HUES6 (cell line): ENCODE measurements around the gene IQGAP1.
"Not testable (repeated sequence)": the region's sequence is repeated elsewhere in the genome, so short reads cannot be mapped to it uniquely, and the experiment has no call there.

Experiments used
- H3K27ac ChIP-seq: 2 replicates; pipeline ENCODE4 v1.7.0; 2013; ENCODE audit warnings: low read depth, mild to moderate bottlenecking, low read length, inconsistent platforms
- H3K27me3 ChIP-seq: 2 replicates; pipeline ENCODE4 v1.6.1; 2013; ENCODE audit warnings: low read length; ENCODE audit not compliant: control insufficient read depth, insufficient read depth
- H3K36me3 ChIP-seq: 2 replicates; pipeline ENCODE4 v1.6.1; 2013; ENCODE audit warnings: low read length; ENCODE audit not compliant: control insufficient read depth, insufficient read depth
- H3K4me1 ChIP-seq: 2 replicates; pipeline ENCODE4 v1.6.1; 2013; ENCODE audit warnings: low read length; ENCODE audit not compliant: control insufficient read depth, insufficient read depth
- H3K4me3 ChIP-seq: 2 replicates; pipeline ENCODE4 v1.5.1; 2013; ENCODE audit warnings: low read depth, low read length
- H3K9ac ChIP-seq: one replicate; pipeline ENCODE4 v1.6.1; 2013; ENCODE audit warnings: mild to moderate bottlenecking, low read length
- H3K9me3 ChIP-seq: 2 replicates; pipeline ENCODE4 v1.6.1; 2013; ENCODE audit warnings: low read depth, low read length; ENCODE audit not compliant: control insufficient read depth, insufficient read depth

IQGAP1 gene

GRCh38 chr15:90489514-90489913 is 101.5 kb downstream of the IQGAP1 start:
- Histone ChIP-seq H3K4me3 (no peak overlapping the region), H3K9me3 (no peaks in the 10 kb centered on the region), H3K4me1 (no peaks in the 10 kb centered on the region), H3K27me3 (no peaks in the 10 kb centered on the region), H3K27ac (no peak overlapping the region), H3K9ac (no peak overlapping the region), H3K36me3 (peaks cover 94% of the 10 kb centered on the region)

- H3K27me3 ChIP-seq, result no peaks in the 10 kb centered on the region
- peaks cover 94% of the 10 kb centered on the region for H3K36me3 ChIP-seq
- no peaks in the 10 kb centered on the region for H3K4me1 ChIP-seq
- H3K9me3 ChIP-seq, result no peaks in the 10 kb centered on the region
- no peak overlapping the region for H3K27ac ChIP-seq
- H3K4me3 ChIP-seq, result no peak overlapping the region
- no peak overlapping the region for H3K9ac ChIP-seq
Measured at GRCh38 chr15:90489944-90490343, 101.9 kb downstream of the IQGAP1 start.

GRCh38 chr15:90493647-90494046 is 105.6 kb downstream of the IQGAP1 start:
- Histone ChIP-seq H3K36me3 (peaks cover 89% of the 10 kb centered on the region), H3K9ac (no peak overlapping the region), H3K27ac (no peak overlapping the region), H3K27me3 (no peaks in the 10 kb centered on the region), H3K9me3 (no peaks in the 10 kb centered on the region), H3K4me1 (no peaks in the 10 kb centered on the region), H3K4me3 (no peak overlapping the region)

- no peak overlapping the region for H3K4me3 ChIP-seq
- H3K36me3 ChIP-seq, result peaks cover 88% of the 10 kb centered on the region
- H3K9me3 ChIP-seq, result no peaks in the 10 kb centered on the region
- no peaks in the 10 kb centered on the region for H3K27me3 ChIP-seq
- no peak overlapping the region for H3K27ac ChIP-seq
- H3K9ac ChIP-seq, result no peak overlapping the region
- no peaks in the 10 kb centered on the region for H3K4me1 ChIP-seq
Measured at GRCh38 chr15:90495067-90495466, 107.0 kb downstream of the IQGAP1 start.

- peaks cover 84% of the 10 kb centered on the region for H3K36me3 ChIP-seq
- H3K9ac ChIP-seq, result no peak overlapping the region
- no peaks in the 10 kb centered on the region for H3K9me3 ChIP-seq
- H3K4me1 ChIP-seq, result no peaks in the 10 kb centered on the region
- H3K27me3 ChIP-seq, result no peaks in the 10 kb centered on the region
- no peak overlapping the region for H3K27ac ChIP-seq
- H3K4me3 ChIP-seq, result no peak overlapping the region
Measured at GRCh38 chr15:90496791-90497190, 108.7 kb downstream of the IQGAP1 start.

- H3K27ac ChIP-seq, result no peak overlapping the region
- H3K4me3 ChIP-seq, result no peak overlapping the region
- no peaks in the 10 kb centered on the region for H3K27me3 ChIP-seq
- no peaks in the 10 kb centered on the region for H3K4me1 ChIP-seq
- no peaks in the 10 kb centered on the region for H3K9me3 ChIP-seq
- H3K9ac ChIP-seq, result no peak overlapping the region
- H3K36me3 ChIP-seq, result peaks cover 84% of the 10 kb centered on the region
Measured at GRCh38 chr15:90497376-90497775, 109.3 kb downstream of the IQGAP1 start.

GRCh38 chr15:90497912-90498311 is 109.9 kb downstream of the IQGAP1 start:
- Histone ChIP-seq H3K4me1 (no peaks in the 10 kb centered on the region), H3K27me3 (no peaks in the 10 kb centered on the region), H3K27ac (no peak overlapping the region), H3K9me3 (no peaks in the 10 kb centered on the region), H3K9ac (no peak overlapping the region), H3K36me3 (peaks cover 79% of the 10 kb centered on the region), H3K4me3 (no peak overlapping the region)

- H3K4me1 ChIP-seq, result no peaks in the 10 kb centered on the region
- H3K9ac ChIP-seq, result no peak overlapping the region
- H3K9me3 ChIP-seq, result no peaks in the 10 kb centered on the region
- H3K4me3 ChIP-seq, result no peak overlapping the region
- H3K27me3 ChIP-seq, result no peaks in the 10 kb centered on the region
- H3K27ac ChIP-seq, result no peak overlapping the region
- peaks cover 57% of the 10 kb centered on the region for H3K36me3 ChIP-seq
Measured at GRCh38 chr15:90500171-90500570, 112.1 kb downstream of the IQGAP1 start.

- H3K36me3 ChIP-seq, result peaks cover 48% of the 10 kb centered on the region
- no peaks in the 10 kb centered on the region for H3K27me3 ChIP-seq
- H3K4me3 ChIP-seq, result no peak overlapping the region
- H3K9me3 ChIP-seq, result no peaks in the 10 kb centered on the region
- H3K27ac ChIP-seq, result no peak overlapping the region
- H3K9ac ChIP-seq, result no peak overlapping the region
- H3K4me1 ChIP-seq, result no peaks in the 10 kb centered on the region
Measured at GRCh38 chr15:90501898-90502297, 113.9 kb downstream of the IQGAP1 start.

GRCh38 chr15:90510781-90511180 is 122.7 kb downstream of the IQGAP1 start:
- H3K9ac ChIP-seq, H3K4me1 ChIP-seq, H3K36me3 ChIP-seq: not testable (repeated sequence)

GRCh38 chr15:90511211-90511618 is 123.2 kb downstream of the IQGAP1 start:
- not testable (repeated sequence) for H3K27me3 ChIP-seq, H3K4me3 ChIP-seq, H3K27ac ChIP-seq, H3K4me1 ChIP-seq, H3K9ac ChIP-seq, H3K36me3 ChIP-seq
- 0 out of 2 replicates have a peak, but pooled peaks cover 11% of the 10 kb centered on the region for H3K9me3 ChIP-seq

More at GRCh38 chr15:90510781-90511180, 122.7 kb downstream of the IQGAP1 start:
- not testable (repeated sequence) for H3K27me3 ChIP-seq, H3K27ac ChIP-seq, H3K4me3 ChIP-seq
- H3K9me3 ChIP-seq, result 0 out of 2 replicates have a peak, but pooled peaks cover 11% of the 10 kb centered on the region

GRCh38 chr15:90512276-90512675 is 124.2 kb downstream of the IQGAP1 start:
- no peaks in the 10 kb centered on the region for H3K36me3 ChIP-seq

More at GRCh38 chr15:90512276-90512675, 124.2 kb downstream of the IQGAP1 start:
- 0 out of 2 replicates have a peak, but pooled peaks cover 11% of the 10 kb centered on the region for H3K9me3 ChIP-seq
- H3K27me3 ChIP-seq, result no peaks in the 10 kb centered on the region; the same call in 1 of the 2 replicates
- no peak overlapping the region for H3K4me3 ChIP-seq
- no peaks in the 10 kb centered on the region; the same call in 1 of the 2 replicates for H3K4me1 ChIP-seq
- H3K27ac ChIP-seq, result no peak overlapping the region
- H3K9ac ChIP-seq, result no peak overlapping the region
